SK-N-MC (cell line): ENCODE measurements around the gene TTBK1.

Source experiments
- EZH2 ChIP-seq: fragments of 200-600 bp; sonication (generic); IDR thresholded peaks from one replicate; pipeline ENCODE4 v1.6.1; 2017; ENCODE audit warnings: antibody characterized with exemption
- POLR2AphosphoS5 ChIP-seq: IDR thresholded peaks from 2 replicates; pipeline ENCODE4 v1.6.1; 2012; ENCODE audit warnings: mild to moderate bottlenecking, low read depth, low read length, borderline replicate concordance

GRCh38 chr6:43271944-43272343, 28.7 kb downstream of the TTBK1 start:
- TF ChIP-seq EZH2: no peak
- no peak for TF ChIP-seq POLR2AphosphoS5
